Measurements from ENCODE around the gene EID3.

Gene EID3

GRCh38 chr12:104348994-104349494 lies 45.5 kb downstream of the EID3 start:
- H3K9me3 Mint-ChIP-seq: no peaks in the 10 kb centered on the region
- DNase-seq: no peak
- H3K4me3 Mint-ChIP-seq: no peak overlapping the region
- peaks cover 53% of the 10 kb centered on the region for H3K36me3 Mint-ChIP-seq (ENCODE audit: low read depth)
- no peak overlapping the region for H3K27ac Mint-ChIP-seq
- H3K4me1 Mint-ChIP-seq: peaks cover 2% of the 10 kb centered on the region
- no peak for ATAC-seq
- no peaks in the 10 kb centered on the region for H3K27me3 Mint-ChIP-seq

- ATAC-seq (no peak), DNase-seq (no peak)
- Mint-ChIP-seq H3K4me3 (no peak overlapping the region), H3K27me3 (no peaks in the 10 kb centered on the region), H3K9me3 (no peaks in the 10 kb centered on the region), H3K27ac (no peak overlapping the region), H3K4me1 (no peaks in the 10 kb centered on the region), H3K36me3 (ENCODE audit: low read depth) (peaks cover 47% of the 10 kb centered on the region)
Measured at GRCh38 chr12:104350211-104351056, 46.9 kb downstream of the EID3 start.

GRCh38 chr12:104351057-104351983 lies 47.8 kb downstream of the EID3 start:
- ATAC-seq (no peak), DNase-seq (no peak)
- Mint-ChIP-seq H3K4me3 (no peak overlapping the region), H3K27ac (no peak overlapping the region), H3K36me3 (ENCODE audit: low read depth) (peaks cover 43% of the 10 kb centered on the region), H3K4me1 (no peaks in the 10 kb centered on the region), H3K27me3 (no peaks in the 10 kb centered on the region), H3K9me3 (no peaks in the 10 kb centered on the region)

- no peaks in the 10 kb centered on the region for H3K9me3 Mint-ChIP-seq
- H3K27ac Mint-ChIP-seq: peak overlapping the region; percentile 13
- ATAC-seq (no peak), DNase-seq (no peak)
- no peaks in the 10 kb centered on the region for H3K27me3 Mint-ChIP-seq
- H3K4me3 Mint-ChIP-seq: no peak overlapping the region
- H3K4me1 Mint-ChIP-seq: no peaks in the 10 kb centered on the region
- peaks cover 39% of the 10 kb centered on the region for H3K36me3 Mint-ChIP-seq (ENCODE audit: low read depth)
Measured at GRCh38 chr12:104352106-104352713, 48.7 kb downstream of the EID3 start.

GRCh38 chr12:104353012-104353981 lies 49.8 kb downstream of the EID3 start:
- no peak overlapping the region for H3K4me3 Mint-ChIP-seq
- no peak for DNase-seq
- H3K27me3 Mint-ChIP-seq: no peaks in the 10 kb centered on the region
- H3K27ac Mint-ChIP-seq: no peak overlapping the region
- no peaks in the 10 kb centered on the region for H3K9me3 Mint-ChIP-seq
- no peak for ATAC-seq
- H3K4me1 Mint-ChIP-seq: no peaks in the 10 kb centered on the region
- peaks cover 32% of the 10 kb centered on the region for H3K36me3 Mint-ChIP-seq (ENCODE audit: low read depth)

GRCh38 chr12:104354167-104354867 lies 50.8 kb downstream of the EID3 start:
- no peaks in the 10 kb centered on the region for H3K27me3 Mint-ChIP-seq
- no peaks in the 10 kb centered on the region for H3K9me3 Mint-ChIP-seq
- no peak overlapping the region for H3K27ac Mint-ChIP-seq
- peaks cover 23% of the 10 kb centered on the region for H3K36me3 Mint-ChIP-seq (ENCODE audit: low read depth)
- no peak overlapping the region for H3K4me3 Mint-ChIP-seq
- DNase-seq: no peak
- no peaks in the 10 kb centered on the region for H3K4me1 Mint-ChIP-seq
- no peak for ATAC-seq
